HG03354 (cell line): Measurements from ENCODE around the gene SRRM4.

ENCODE experiments used
- ATAC-seq: cut with Tn5 transposase; IDR thresholded peaks from one replicate; pipeline ENCODE4 v1.9.1; 2021; ENCODE audit warnings: mild to moderate bottlenecking; ENCODE audit not compliant: unreplicated experiment, poor library complexity, severe bottlenecking

SRRM4 gene

GRCh38 chr12:119153477-119154434 lies 172.4 kb downstream of the SRRM4 start:
- no peak for ATAC-seq

- no peak for ATAC-seq
Measured at GRCh38 chr12:119154435-119154818, 173.1 kb downstream of the SRRM4 start.

- ATAC-seq = no peak
Measured at GRCh38 chr12:119156401-119157044, 175.2 kb downstream of the SRRM4 start.

GRCh38 chr12:119157528-119157927 lies 176.2 kb downstream of the SRRM4 start:
- no peak for ATAC-seq

GRCh38 chr12:119157978-119158377 lies 176.6 kb downstream of the SRRM4 start:
- no peak for ATAC-seq

- no peak for ATAC-seq
Measured at GRCh38 chr12:119158402-119158801, 177.1 kb downstream of the SRRM4 start.

- no peak for ATAC-seq
Measured at GRCh38 chr12:119159844-119160243, 178.5 kb downstream of the SRRM4 start.

- no peak for ATAC-seq
Measured at GRCh38 chr12:119167902-119168301, 186.6 kb downstream of the SRRM4 start.

GRCh38 chr12:119168721-119169120 lies 187.4 kb downstream of the SRRM4 start:
- ATAC-seq = no peak

- ATAC-seq = no peak
Measured at GRCh38 chr12:119169150-119169549, 187.8 kb downstream of the SRRM4 start.

GRCh38 chr12:119171291-119171690 lies 189.9 kb downstream of the SRRM4 start:
- ATAC-seq = no peak

GRCh38 chr12:119171691-119172425 lies 190.5 kb downstream of the SRRM4 start:
- no peak for ATAC-seq

GRCh38 chr12:119175081-119175480 lies 193.7 kb downstream of the SRRM4 start:
- ATAC-seq = no peak

GRCh38 chr12:119176267-119177055 lies 195.1 kb downstream of the SRRM4 start:
- no peak for ATAC-seq

GRCh38 chr12:119177056-119177325 lies 195.7 kb downstream of the SRRM4 start:
- no peak for ATAC-seq

GRCh38 chr12:119177724-119178380 lies 196.5 kb downstream of the SRRM4 start:
- ATAC-seq = no peak

GRCh38 chr12:119178544-119179334 lies 197.4 kb downstream of the SRRM4 start, which contains the start of gene HSPB8:
Gene HSPB8, plus strand, starts transcription at chr12:119178931. Its CDS starts 382 bp downstream, at chr12:119179313.
- no peak for ATAC-seq

- no peak for ATAC-seq
Measured at GRCh38 chr12:119179335-119180021, 198.1 kb downstream of the SRRM4 start.
